ENCODE measurements around the gene ADCY9.

Gene ADCY9

GRCh38 chr16:4113358-4114256 is 2.6 kb downstream of the ADCY9 start:
- no peak for DNase-seq (ENCODE audit: low read depth)
- H3K4me3 ChIP-seq (ENCODE audit: low read length), result peak overlapping the region; percentile 39
- no peak for TF ChIP-seq CTCF (IDR thresholded peaks at IDR 0.05; ENCODE audit: insufficient read depth, low read depth, low read length, missing control alignments)

DNA sequence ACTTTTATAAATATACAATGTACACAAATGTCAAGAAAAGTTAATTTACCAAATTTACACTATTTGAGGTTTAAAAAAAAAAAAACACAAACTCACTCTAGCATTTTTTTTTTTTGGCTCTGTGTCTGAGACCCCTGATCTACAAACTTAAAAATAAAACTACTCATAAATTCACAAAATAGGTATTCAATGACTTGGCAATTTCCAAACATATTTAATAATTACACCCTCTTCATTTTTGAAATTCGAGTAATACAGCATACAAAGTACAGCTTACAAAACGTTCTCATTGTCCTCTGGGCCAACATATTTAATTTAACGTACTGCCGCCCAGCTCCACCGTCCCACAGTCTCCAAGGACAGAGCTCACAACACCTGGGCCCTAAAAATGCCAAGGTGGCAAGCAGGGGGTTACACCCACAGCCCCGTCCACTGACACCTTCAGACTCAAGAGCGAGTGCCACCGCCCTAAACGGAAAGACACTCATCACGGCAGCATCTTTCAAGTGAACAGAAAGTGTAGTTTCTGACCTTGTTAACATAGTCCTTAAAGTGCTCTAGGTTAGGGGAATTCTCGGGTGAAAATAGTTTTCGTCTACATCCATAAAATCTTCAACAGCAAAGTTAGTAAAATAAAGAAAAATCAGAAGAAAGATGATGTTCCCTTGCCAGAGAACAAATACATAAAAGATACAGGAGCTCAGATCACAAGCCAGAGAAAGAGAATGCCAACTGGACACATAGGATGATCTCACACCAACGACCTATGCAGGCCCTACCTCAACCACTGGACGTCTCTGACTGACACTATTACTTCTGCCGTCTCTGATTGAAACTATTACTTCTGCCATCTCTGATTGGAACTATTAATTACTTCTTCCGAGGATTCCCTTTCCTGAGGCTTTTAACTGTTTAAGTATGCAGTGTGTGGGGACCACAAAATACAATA is 4.2 kb downstream of the ADCY9 start:
- TF ChIP-seq CTCF (IDR thresholded peaks at IDR 0.05; ENCODE audit: insufficient read depth, low read depth, low read length, missing control alignments), result no peak
- DNase-seq (ENCODE audit: low read depth), result no peak
- H3K4me3 ChIP-seq (ENCODE audit: low read length), result peak overlapping the region; percentile 39

- H3K4me3 ChIP-seq (ENCODE audit: low read length), result no peak overlapping the region
- no peak for DNase-seq (ENCODE audit: low read depth)
- no peak for TF ChIP-seq CTCF (IDR thresholded peaks at IDR 0.05; ENCODE audit: insufficient read depth, low read depth, low read length, missing control alignments)
Observed at GRCh38 chr16:4110680-4111079, 5.6 kb downstream of the ADCY9 start.

DNA sequence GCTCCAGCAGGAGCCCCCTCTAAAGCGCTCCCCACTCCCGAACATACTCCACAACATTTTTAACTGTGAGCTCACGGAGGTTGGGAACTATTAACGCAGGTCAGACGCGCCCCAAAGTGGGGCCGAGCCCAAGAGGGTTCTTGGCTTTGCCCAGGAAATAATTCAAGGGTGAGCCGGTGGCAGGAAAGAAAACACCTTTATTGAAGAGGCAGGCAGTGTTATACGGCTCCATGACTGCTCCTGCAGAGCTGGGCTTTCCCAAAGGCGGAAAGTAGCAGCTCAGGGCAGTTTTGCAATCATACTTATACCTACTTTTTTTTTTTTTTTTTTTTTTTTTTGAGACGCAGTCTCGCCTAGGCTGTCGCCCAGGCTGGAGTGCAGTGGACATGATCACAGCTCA is 6.2 kb downstream of the ADCY9 start:
- no peak for DNase-seq (ENCODE audit: low read depth)
- no peak for TF ChIP-seq CTCF (IDR thresholded peaks at IDR 0.05; ENCODE audit: insufficient read depth, low read depth, low read length, missing control alignments)

DNA sequence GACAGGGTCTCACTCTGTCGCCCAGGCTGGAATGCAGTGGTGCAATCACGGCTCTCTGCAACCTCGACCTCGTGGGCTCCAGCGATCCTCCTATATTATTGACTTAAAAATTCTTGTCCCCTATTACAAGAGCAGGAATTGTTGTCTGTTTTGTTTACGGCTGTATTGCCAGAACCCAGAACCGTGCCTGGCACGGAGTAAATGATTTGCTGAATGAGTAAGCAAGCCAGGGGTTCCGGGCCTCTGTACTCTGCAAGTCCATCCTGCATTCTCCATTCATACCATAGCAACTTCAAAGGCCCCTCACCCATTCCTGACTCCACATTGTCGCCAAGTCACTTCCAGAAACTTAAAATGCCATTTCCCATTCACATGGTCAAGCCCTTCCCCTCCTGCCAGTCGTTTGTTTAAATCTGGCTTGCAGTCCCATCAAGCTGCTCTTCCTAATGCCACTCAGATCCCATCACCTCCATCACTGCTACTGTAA is 6.9 kb downstream of the ADCY9 start:
- DNase-seq (ENCODE audit: low read depth), result no peak
- H3K4me3 ChIP-seq (ENCODE audit: low read length), result no peak overlapping the region
- TF ChIP-seq CTCF (IDR thresholded peaks at IDR 0.05; ENCODE audit: insufficient read depth, low read depth, low read length, missing control alignments), result no peak

More for the DNA sequence above, 6.2 kb downstream of the ADCY9 start:
- no peak overlapping the region for H3K4me3 ChIP-seq (ENCODE audit: low read length)

DNA sequence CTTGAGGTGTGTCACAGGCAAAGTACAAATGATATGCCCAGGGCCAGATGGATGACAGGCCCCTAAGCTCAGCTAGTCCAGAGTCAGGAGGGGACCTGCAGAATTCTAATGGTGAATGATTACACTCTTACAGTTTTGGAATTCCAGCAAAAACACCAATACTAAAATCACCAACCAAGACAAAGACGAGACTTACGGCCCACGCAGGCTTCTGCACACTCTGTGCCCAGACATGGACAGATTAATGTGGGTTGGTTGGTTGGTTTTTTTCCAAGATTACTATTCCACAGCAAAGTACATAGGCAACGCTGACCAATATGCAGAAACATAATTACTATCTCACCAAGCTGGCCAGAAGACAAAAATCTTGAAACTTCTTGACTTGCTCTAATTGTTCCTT is 9.7 kb downstream of the ADCY9 start:
- DNase-seq (ENCODE audit: low read depth), result no peak
- no peak for TF ChIP-seq CTCF (IDR thresholded peaks at IDR 0.05; ENCODE audit: insufficient read depth, low read depth, low read length, missing control alignments)
- H3K4me3 ChIP-seq (ENCODE audit: low read length), result no peak overlapping the region

Data from epithelial cell of esophagus (primary cell).